ENCODE measurements around the gene MYCN.
"Not testable (repeated sequence)": the region's sequence is repeated elsewhere in the genome, so short reads cannot be mapped to it uniquely, and the experiment has no call there.

MYCN gene
- total RNA-seq = 0.56 to 16.2 reads per million in 2 donors

DNA sequence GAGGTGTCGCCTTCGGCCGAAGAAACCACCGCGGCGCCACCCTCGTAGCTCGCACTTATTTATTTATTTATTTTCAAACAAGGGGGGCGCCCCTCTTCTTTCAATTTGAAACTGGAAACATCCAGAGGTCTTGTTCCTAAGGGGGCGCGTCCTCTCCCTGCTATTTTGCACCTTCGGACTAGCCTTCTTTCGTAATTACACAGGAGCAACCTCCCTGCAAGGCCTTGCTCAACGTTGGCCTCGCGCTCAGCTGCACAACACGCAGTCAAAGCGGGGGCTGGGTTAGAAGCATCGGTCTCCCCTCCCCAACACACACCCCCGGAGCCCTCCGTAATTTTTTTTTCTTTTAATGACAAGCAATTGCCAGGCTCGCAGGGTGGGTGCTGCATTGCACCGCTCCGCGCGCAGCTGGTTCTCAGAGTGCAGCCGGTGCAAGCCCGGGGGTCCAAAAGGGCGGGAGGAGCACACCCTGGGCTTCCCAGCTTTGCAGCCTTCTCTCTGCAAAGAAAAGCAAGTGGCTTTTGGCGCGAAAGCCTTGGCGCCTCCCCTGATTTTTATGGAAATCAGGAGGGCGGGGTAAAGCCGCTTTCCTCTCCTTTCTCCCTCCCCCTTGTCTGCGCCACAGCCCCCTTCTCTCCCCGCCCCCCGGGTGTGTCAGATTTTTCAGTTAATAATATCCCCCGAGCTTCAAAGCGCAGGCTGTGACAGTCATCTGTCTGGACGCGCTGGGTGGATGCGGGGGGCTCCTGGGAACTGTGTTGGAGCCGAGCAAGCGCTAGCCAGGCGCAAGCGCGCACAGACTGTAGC is at the start of gene MYCN:
TSS of gene MYCN (plus strand) at position 697 of the 807 bp plus-strand sequence. CDS start 1,515 bp downstream, outside the sequence.
- no peak for DNase-seq

DNA sequence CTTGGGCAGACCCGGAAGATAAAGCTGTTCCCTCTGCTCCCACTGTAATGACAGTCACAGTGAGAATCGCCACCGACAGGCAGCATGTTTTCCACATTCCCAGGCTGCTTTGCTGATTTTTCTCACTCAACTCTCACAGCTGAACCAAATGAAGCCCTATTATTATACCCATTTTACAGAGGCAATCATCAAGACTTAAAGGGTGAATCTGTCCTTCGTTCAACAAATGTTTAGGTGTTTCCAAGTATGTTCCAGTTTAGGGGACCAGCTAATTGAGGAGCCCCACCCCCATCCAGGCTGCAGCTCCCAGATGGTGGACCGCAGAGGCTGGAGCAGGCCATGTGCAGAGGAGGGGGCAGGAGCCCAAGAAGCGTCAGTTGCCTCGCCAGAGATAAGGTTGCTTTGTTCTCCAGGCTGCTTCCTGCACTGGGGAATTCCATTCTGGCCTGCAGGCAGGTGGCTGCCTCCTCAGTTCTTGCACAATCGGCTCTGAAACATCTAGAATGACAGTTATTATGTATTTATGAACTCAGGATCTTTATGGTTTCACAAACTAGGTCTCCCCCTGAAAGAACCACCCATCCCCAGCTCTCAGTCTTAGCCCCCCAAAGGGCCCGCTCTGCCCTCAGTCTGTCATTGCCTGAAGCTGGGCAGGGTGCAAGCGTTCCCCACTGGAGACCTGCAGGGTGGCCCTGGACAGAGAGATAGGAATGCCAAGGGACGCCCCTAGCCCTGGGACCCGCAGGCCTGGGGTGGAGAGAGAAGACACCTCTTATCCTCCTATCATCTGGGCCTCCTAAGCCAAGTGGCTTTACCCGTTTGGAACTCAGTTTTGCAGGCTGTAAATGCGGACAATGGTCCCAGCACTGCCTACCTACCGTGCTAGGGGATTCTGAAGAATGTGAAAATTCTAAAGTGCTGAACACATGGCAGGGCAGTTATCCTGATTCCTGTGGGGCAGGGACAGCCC is 49.1 kb upstream of the MYCN start:
- no peak for DNase-seq

DNA sequence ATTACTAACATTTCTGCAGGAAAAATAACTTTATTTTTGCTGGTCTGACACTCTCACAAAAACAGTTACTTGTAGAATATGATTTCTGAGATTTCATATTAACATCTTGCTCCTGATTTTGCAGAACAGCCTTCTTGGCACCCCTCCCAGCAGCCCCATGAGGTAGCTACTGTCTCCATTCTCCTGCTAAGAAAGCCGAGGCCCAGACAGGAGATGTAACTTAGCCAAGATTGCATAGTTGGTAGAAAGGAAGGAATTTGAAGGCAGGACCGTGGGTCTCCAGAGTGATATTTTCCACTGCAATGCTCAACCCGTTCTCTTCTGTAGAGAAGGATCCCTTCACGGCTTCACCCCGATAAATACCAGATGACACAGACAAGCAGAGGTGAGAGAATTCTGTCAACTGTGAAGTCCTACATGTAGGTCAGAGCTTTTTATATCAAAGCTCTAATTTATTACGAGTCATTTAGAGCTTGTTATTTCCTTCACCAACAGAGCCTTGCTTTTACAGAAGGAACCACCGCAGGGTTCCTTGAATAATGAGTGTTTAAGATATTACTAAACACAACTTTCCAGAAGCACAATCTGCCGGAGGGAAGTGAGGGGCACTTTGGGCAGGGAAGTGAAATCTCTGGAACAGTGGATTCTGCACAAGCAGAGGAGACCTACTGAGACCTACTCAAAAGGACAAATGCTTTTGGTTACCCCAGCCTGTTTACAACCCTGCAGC is 48.0 kb upstream of the MYCN start:
- DNase-seq = no peak

DNA sequence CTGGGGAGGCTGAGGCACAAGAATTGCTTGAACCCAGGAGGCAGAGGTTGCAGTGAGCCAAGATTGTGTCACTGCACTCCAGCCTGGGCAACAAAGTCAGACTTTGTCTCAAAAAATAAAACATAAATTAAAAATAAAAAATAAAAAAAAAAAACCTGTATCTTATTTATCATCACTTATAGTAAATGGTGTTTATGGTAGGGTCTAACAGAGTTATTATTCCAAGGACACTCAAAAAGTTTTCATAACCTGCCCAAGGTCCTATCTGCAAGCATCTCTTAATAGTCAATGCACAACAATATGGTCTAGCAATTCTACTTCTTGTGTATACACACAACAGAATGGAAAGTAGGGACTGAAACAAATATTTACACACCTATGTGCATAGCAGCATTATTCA is 47.3 kb upstream of the MYCN start:
- no peak for DNase-seq

DNA sequence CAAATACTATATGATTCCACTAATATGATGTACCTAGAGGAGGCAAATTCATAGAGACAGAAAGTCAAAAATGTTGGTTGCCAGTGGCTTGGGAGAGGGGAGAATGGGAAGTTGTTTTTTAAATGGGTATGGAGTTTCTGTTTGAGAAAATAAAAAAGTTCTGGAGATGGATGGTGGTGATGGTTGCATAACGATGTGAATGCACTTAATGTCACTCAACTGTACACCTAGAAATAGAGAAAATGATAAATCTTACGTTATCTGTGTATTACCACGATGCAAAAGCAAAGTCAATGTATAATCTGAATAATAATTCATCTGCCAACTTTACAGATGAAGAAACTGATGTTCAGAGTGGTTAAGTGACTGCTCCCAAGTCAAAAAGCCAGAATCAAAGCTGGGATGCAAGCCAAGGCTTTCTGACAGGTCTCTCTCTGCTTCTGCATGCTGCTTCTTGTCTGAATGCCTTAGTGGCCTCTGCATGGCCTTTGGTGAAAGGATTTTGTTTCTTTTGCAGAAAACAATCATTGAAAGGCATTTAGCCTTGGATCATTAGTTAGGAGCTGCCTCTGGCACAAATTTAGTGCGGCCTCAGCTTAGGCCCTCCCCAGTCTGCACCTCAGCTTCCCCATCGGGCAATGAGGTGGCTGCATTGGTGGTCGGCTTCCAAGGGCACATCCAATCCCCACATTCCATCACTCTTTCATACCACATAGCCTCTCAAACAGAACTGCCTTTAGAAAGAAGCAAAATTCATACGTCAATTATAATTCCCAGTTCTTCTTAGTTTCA is 46.5 kb upstream of the MYCN start:
- DNase-seq = no peak

DNA sequence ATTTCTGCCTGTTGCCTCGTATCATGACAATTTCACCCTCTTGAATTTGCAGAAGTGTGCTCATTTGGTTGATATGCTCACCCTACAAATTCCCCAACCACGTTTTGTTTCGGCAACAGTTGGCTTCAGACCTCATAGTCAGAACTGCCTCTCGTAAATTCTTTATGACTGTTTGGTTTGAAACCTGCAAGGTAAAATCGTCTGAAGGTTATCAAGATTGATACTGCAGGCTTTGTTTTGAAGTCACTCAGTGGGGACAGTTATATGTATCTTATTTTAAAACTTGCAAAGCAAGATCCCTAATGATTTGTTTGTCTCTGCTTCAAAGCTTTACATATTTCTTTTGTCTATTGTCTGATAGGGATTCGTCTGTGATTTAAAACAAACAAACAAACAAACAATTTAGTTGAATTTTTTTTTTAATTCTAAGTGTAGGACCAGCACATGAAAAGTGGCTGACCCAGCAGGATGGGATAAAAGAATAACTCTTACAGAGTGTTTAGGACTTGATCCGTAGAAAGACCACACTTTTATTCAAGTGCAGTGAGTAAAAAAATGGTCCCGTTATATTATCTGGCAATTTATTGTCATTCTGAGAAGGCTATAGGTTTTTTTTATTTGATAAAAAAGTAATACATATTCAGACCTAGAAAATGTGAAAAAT is 45.7 kb upstream of the MYCN start:
- DNase-seq = no peak

DNA sequence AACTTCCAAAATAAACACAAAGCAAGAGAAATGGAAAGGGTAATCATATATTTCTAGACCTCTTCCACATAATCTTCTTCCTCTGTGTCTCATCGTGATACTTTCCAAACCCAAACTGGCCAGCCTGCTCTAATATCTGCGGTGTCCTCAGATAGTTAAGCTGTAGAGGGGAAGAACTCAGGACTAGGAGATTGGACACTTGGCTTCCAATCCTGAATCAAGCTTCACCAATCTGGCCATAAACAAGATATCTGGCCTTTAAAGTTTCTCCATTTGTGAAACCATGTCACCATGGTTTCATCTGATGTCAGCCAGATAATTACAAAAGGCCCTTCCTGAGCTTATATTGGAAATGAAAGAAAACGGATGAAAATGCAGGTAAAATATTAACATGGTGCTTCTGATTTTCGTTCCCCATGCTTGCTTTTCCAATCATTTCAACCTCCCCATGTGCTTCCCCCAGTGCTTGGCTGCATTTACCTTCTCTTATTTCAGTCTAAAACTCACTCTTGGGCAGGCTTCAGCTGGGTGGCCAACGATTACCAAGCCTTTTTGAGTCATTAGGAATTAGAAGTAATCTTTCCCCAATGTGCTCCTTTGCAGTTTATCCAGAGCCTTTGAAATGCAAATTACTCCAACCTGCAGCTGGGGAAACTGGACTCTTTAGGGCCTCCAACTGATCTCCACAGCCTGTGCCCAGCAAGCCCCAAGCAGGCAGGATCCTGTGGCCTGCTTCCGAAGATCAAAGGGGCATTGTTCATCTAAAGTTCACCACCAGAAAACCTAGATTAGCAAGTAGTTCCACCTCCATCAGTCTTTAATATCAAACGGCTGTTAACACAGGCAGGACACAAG is 44.5 kb upstream of the MYCN start:
- DNase-seq = no peak

DNA sequence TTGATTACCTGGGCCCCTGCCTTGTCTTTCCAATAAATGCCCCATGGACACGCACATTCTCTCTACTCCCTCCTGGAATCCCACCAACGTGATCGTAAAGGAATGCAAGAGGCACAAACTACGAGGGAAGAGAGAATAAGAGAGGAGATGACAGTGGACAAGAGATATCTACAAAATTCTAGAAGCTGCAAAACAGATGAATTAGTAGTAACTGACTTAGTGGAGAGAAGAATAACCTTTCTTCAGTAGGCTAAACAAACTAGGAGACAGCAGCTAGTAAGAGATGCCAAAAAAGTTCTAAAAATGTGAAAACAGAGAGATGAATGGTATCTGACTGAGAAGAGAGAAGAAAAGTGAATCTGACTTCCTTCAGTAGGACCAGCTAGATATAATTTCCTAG is 43.5 kb upstream of the MYCN start:
- no peak for DNase-seq

DNA sequence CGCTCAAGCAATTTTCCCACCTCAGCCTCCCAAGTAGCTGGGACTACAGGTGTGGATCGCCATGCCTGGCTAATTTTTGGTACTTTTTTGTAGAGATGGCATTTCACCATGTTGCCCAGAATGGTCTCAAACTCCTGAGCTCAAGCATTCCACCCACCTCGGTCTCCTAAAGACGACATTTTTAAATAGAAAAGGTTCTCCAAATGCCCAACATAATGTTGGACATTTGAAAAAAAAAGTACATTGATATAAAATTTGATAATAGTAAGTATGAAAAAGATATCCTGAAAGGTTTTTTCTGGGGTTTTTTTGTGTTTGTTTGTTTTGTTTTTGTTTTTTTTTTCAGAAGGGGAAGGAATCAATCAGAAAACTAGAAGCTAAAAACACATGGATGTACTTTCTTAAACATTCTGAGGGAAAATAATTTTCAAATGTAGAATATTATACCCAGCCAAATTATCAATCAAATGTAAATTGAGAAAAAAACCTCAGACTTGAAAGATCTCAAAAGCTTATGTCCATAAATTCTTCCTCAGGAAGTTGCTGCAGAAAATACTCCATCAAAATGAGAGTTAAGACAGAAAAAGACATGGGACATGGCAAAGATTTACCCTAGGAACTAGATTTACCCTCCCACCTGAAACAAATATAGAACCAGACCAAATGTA is 42.8 kb upstream of the MYCN start:
- no peak for DNase-seq

DNA sequence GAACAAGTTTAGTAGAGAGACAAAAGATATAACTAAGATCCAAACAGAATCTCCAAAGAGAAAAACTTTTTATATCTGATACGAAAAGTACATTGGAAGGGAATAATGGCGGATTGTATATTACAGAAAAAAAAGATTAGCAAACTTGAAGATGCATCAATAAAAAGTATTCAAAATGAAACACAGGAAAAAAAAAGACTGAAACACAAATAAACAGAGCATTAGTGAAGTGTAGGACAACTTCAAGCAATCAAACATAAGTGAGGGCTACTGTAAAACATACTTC is 41.1 kb upstream of the MYCN start:
- DNase-seq = no peak

DNA sequence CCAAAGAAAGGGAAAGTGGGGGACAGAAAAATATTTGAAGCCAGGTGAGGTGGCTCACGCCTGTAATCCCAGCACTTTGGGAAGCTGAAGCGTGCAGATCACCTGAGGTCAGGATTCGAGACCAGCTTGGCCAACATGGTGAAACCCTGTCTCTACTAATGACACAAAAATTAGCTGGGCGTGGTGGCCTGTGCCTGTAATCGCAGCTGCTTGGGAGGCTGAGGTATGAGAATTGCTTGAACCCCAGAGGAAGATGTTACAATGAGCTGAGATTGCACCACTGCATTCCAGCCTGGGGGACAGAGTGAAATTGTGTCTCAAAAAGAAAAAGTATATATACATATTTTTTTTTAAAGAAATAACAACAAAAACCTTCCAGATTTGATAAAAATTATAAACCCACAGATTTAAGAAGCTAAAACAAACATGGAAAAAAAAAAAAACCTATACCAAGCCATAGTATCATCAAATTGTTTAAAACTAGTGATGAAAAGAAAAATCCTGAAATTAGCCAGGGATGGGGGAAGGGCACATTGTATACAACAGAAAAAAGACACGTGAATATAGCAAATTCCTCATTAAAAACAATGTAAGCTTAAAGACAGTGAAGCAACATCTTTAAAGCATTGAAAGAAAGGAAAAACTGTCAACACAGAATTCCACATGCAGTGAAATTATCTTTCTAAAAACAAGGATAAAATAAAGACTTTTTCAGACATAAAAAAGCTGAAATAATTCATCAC is 40.4 kb upstream of the MYCN start:
- no peak for DNase-seq

DNA sequence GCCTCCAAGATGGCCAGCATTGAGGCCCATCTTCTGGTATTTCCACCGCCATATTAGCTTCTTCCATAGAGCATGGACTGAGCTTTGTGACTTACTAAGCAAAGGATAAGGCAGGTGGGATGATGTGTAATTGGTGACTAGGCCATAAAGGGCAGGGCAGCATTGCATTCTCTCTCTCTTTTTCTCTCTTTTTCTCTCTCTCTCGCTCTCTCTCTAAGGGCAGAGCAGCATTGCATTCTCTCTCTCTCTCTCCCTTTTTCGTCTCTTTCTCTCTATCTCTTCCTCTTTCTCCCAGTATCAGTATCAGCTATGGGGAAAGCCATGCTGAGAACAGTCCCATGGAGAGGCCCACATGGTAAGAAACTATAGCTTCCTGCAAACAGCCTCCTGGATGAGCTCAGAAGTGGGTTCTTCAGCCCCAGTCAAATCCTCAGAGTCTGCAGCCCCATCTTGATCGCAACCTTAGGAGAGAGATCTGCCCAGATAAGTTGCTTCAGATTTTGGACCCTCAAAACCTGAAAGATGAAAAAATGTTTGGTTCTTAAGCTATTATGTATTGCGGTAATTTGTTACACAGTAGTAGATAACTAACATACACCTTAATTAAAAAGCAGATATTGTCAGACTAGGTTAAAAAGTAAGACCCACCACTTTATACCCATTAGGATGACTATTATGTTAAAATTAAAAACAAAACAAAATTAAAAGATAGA is 39.1 kb upstream of the MYCN start:
- DNase-seq = no peak

DNA sequence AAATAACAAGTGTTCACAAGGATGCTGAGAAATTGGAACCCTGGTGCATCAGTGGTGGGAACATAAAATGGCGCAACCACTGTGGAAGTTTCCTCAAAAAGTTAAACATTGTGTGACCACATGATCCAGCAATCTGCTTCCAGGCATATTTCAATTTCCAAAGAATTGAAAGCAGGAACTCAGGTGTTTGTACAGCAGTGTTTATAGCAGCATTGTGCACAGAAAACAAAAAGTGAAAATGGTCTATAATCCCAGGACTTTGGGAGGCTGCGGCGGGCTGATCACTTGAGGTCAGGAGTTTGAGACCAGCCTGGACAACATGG is 38.6 kb upstream of the MYCN start:
- no peak for DNase-seq

DNA sequence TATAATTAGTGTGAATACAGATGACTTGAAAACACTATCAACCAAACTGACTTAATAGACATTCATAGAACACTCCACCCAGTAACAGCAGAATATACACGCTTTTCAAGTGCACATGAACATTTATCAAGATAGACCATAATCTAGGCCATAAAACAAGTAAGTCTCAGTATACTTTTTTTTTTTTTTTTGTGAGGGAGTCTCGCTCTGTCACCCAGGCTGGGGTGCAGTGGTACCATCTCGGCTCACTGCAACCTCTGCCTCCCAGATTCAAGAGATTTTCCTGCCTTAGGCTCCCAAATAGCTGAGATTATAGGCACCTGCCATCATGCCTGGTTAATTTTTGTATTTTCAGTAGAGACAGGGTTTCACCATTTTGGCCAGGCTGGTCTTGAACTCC is 36.4 kb upstream of the MYCN start:
- DNase-seq = not testable (repeated sequence)

DNA sequence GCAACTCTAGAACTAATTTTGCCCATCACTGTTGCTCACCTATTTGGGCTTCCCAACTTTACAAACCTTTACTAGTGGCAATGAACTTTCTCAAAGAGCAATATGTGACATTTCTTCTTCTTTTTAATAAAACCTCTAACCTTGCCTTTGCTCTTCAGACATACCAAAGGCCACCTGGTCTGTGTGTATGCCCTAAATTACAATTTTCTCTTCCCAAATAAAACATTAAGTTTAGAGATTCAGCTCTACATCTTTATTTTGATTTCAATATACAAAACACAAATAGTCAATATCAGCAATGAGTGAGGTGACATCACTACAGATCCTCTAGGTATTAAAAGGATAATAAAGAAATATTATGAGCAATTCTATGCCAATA is 35.1 kb upstream of the MYCN start:
- DNase-seq = no peak

DNA sequence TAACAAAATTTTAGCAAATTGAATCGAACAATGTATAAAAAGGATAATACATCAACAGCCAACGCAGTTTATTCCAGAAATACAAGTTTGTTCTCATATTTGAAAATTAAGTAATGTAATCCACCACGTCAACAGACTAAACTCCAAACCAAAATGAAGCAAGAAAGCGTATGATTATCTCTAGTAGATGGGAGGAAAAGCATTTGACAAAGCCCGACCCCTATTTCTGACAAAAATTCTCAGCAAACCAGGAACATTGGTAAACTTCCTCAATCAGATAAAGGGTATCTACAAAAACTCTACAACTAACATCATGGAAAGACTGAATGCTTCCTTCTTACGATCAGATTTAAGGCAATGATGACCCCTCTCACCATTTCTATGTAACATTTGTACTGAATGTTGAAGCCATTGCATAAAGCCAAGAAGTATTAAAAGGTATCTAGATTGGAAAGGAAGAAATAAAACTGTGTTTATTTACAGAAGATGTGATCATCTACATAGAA is 34.3 kb upstream of the MYCN start:
- no peak for DNase-seq

DNA sequence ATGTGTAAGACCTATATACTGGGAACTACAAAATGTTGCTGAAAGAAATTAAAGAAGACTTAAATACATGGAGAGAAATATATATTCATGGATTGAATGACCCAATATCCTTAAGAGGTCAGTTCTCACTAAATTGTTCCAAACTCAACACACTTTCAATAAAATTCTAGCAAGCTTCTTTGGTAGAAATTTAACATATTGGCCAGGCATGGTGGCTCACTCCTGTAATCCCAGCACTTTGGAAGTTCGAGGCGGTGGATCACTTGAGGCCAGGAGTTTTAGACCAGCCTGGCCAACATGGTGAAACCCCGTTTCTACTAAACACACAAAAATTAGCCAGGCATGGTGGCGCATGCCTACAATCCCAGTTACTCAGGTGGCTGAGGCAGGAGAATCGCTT is 33.6 kb upstream of the MYCN start:
- no peak for DNase-seq

DNA sequence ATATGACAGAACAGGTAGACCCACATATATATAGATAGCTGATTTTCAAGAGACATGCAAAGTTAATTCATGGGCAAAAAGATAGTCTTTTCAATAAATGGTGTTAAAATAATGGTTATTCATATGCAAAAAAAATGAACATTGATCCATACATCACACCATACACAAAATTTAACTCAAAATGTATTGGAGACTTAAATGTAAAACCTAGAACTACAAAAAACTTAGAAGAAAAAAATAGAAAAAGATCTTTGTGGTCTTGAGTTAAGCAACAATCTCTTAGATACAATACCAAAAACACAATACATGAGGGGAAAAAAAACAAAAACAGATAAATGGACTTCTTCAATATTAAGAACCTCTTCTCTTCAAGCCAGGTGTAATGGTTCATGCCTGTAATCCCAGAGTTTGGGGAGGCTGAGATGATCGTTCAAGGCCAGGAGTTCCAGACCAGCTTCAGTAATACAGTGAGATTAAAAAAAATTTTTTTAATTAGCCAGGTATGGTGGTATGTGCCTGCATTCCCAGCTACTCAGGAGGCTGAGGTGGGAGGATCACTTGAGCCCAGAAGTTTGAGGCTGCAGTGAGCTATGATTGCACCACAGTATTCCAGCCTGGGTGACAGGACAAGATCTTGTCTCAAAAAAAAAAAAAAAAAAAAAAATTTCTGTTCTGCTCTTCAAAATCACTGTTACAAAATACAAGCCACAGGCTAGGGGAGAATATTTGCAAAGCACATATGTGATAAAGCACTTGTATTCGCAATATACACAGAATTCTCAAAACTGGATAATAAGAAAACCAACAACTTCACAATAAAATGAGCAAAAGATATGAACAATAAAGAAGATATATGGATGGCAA is 32.7 kb upstream of the MYCN start:
- no peak for DNase-seq

Measured in activated gamma-delta T cell (primary cell).